GM12878 (cell line): Measurements from ENCODE around the gene HS3ST6. TPM values are rescaled to one million over a fixed set of nuclear protein-coding genes. Genes with fewer than 3 reads are reported as not detected.

Experiments
- ATAC-seq: fragments of 200-7000 bp; cut with Tn5 transposase; 3 replicates; pipeline ENCODE4 v1.9.1; 2020; ENCODE audit warnings: mild to moderate bottlenecking, moderate library complexity
- BruUV-seq: library from RNA; stranded (reverse); fragments of 400-500 nt; replicated peaks from 2 replicates; lab custom pipeline; 2021; lab: Mats Ljungman, UMichigan
- CTCF ChIA-PET: fragments of 300-600 bp; sonication (Branson Sonifier 250); formaldehyde crosslinking; extraction: SDS; loops from one replicate; lab custom pipeline; 2021; ENCODE audit warnings: inconsistent platforms; lab: Yijun Ruan, JAX
- POLR2A ChIA-PET: fragments of 350-600 bp; formaldehyde crosslinking; extraction: SDS; loops from one replicate; lab custom pipeline; 2021; ENCODE audit warnings: inconsistent platforms; lab: Charles Lee
- RAD21 ChIA-PET: fragments of 300-600 bp; sonication (Branson Sonifier 250); formaldehyde crosslinking; loops from one replicate; lab custom pipeline; 2023; ENCODE audit warnings: antibody characterized with exemption; ENCODE audit not compliant: unreplicated experiment; lab: Charles Lee
- SMC1A ChIA-PET: fragments of 300-600 bp; sonication (Branson Sonifier 250); formaldehyde crosslinking; loops from one replicate; lab custom pipeline; 2023; ENCODE audit not compliant: unreplicated experiment, uncharacterized antibody; lab: Charles Lee
- DNase-seq: peaks from one replicate; pipeline ENCODE4 v3.0.0-alpha.2; 2011; ENCODE audit warnings: low read depth, low spot score
- FAIRE-seq: peaks from 3 replicates; lab custom pipeline; 2011; peaks lifted over from hg19 to GRCh38; lab: Jason Lieb, UNC
- H2AFZ ChIP-seq: 2 replicates; pipeline ENCODE4 v1.6.0; 2011; ENCODE audit warnings: low read depth, low read length, control low read depth; ENCODE audit not compliant: control insufficient read depth
- H3K27ac ChIP-seq: 2 replicates; pipeline ENCODE4 v1.5.1; 2011; ENCODE audit warnings: control low read depth; ENCODE audit not compliant: control insufficient read depth, insufficient read depth
- H3K27me3 ChIP-seq, 2 experiments: replicated peaks in 1 of 2; 2 replicates each; pipeline versions ENCODE4 v1.6.0 to v1.6.1; 2011; ENCODE audit warnings: low read length in 1 of 2; ENCODE audit not compliant: control insufficient read depth in 2 of 2, insufficient read depth in 2 of 2
- H3K36me3 ChIP-seq, 2 experiments: 2 replicates each; pipeline ENCODE4 v1.5.1; 2011; ENCODE audit warnings: low read length in 1 of 2; ENCODE audit not compliant: control insufficient read depth in 2 of 2, insufficient read depth in 2 of 2
- H3K4me1 ChIP-seq: 2 replicates; pipeline ENCODE4 v1.6.1; 2011; ENCODE audit warnings: mild to moderate bottlenecking, low read length, moderate library complexity, mixed read lengths; ENCODE audit not compliant: control insufficient read depth, insufficient read depth
- H3K4me2 ChIP-seq: 2 replicates; pipeline ENCODE4 v1.6.0; 2011; ENCODE audit warnings: control low read depth; ENCODE audit not compliant: control insufficient read depth, insufficient read depth
- H3K4me3 ChIP-seq: fragments of 200-600 bp; sonication (generic); 2 replicates; pipeline ENCODE4 v1.5.1; 2016
- H3K79me2 ChIP-seq: 2 replicates; pipeline ENCODE4 v1.6.0; 2011; ENCODE audit warnings: low read length; ENCODE audit not compliant: control insufficient read depth, insufficient read depth
- H3K9ac ChIP-seq: 2 replicates; pipeline ENCODE4 v1.8.0; 2011; ENCODE audit warnings: low read length, control low read depth, mixed read lengths; ENCODE audit not compliant: control insufficient read depth, insufficient read depth
- H3K9me3 ChIP-seq: replicated peaks from 3 replicates; pipeline ENCODE4 v1.5.1; 2011; ENCODE audit warnings: mild to moderate bottlenecking, low read length; ENCODE audit not compliant: control insufficient read depth, insufficient read depth
- H4K20me1 ChIP-seq: 2 replicates; pipeline ENCODE4 v1.6.0; 2011; ENCODE audit not compliant: control insufficient read depth, insufficient read depth
- FOXK2 ChIP-seq: fragments of 450-650 bp; IDR thresholded peaks from 2 replicates; pipeline ENCODE4 v1.6.1; 2017; ENCODE audit warnings: mild to moderate bottlenecking, moderate library complexity
- LARP7 ChIP-seq: fragments of 450-650 bp; IDR thresholded peaks from 2 replicates; pipeline ENCODE4 v1.6.1; 2017; ENCODE audit warnings: mild to moderate bottlenecking
- MEF2A ChIP-seq: IDR thresholded peaks from 2 replicates; pipeline ENCODE4 v1.6.1; 2011; ENCODE audit warnings: low read depth, mild to moderate bottlenecking, low read length, moderate library complexity; ENCODE audit not compliant: insufficient read depth
- MTA3 ChIP-seq: IDR thresholded peaks from 2 replicates; pipeline ENCODE4 v1.6.1; 2012; ENCODE audit warnings: low read length, inconsistent platforms, borderline replicate concordance
- MYC ChIP-seq: IDR thresholded peaks from 2 replicates; pipeline ENCODE4 v1.6.1; 2011; ENCODE audit warnings: mild to moderate bottlenecking, low read length, moderate library complexity, inconsistent platforms; ENCODE audit not compliant: insufficient read depth, insufficient replicate concordance, insufficient read length, severe bottlenecking
- NBN ChIP-seq: fragments of 450-650 bp; IDR thresholded peaks from 2 replicates; pipeline ENCODE4 v1.6.1; 2016
- NR2C1 ChIP-seq: fragments of 450-650 bp; IDR thresholded peaks from 2 replicates; pipeline ENCODE4 v1.6.1; 2017; ENCODE audit warnings: antibody characterized with exemption, mild to moderate bottlenecking, moderate library complexity
- PAX8 ChIP-seq: fragments of 450-650 bp; IDR thresholded peaks from 2 replicates; pipeline ENCODE4 v1.6.1; 2017; ENCODE audit warnings: mild to moderate bottlenecking, moderate library complexity
- RUNX3 ChIP-seq: IDR thresholded peaks from 2 replicates; pipeline ENCODE4 v1.6.1; 2012; ENCODE audit warnings: low read length, inconsistent platforms
- ZNF217 ChIP-seq: fragments of 450-650 bp; IDR thresholded peaks from 2 replicates; pipeline ENCODE4 v1.6.1; 2017; ENCODE audit warnings: antibody characterized with exemption, mild to moderate bottlenecking
- WGBS: methylation state at CpG from one replicate; pipeline ENCODE4 v1.1.6; 2016; ENCODE audit warnings: low lambda C conversion rate; ENCODE audit not compliant: insufficient replicate concordance, insufficient coverage; ENCODE audit errors: missing lambda C conversion rate; 5-methylcytosine and 5-hydroxymethylcytosine counted together
- in situ Hi-C: fragments of 300-500 bp; cut with MboI; formaldehyde crosslinking; loops from 9 replicates; pipeline ENCODE4 v1.14.3; 2018; ENCODE audit warnings: mixed read lengths
- intact Hi-C: fragments of 100-400 bp; cut with micrococcal nuclease; formaldehyde crosslinking; loops from one replicate; pipeline ENCODE4 v1.14.2; 2022; ENCODE audit not compliant: unreplicated experiment
- polyA plus RNA-seq, 11 experiments: library from polyadenylated mRNA; depleted of rRNA in 4 of 11; unstranded in 6 of 11; stranded (reverse) in 5 of 11; fragments of >200 nt; fragmentation: Nextera tagmentation in 4 of 11; fragmentation: Illumina TruSeq in 1 of 11; extraction: Ambion mirVana in 4 of 11; extraction: Trizol in 1 of 11; gene quantifications; 1 replicate in 1 of 11; 2 replicates in 10 of 11; pipeline versions ENCODE4 v1.2.1 to v1.2.3, GENCODE V29; 2011 to 2016; ENCODE audit warnings: inconsistent platforms in 2 of 11, missing spikeins in 2 of 11, low read depth in 1 of 11
- total RNA-seq, 4 experiments: library from RNA; depleted of rRNA in 3 of 4; stranded (reverse); fragments of >200 nt in 3 of 4; fragmentation: Illumina TruSeq in 1 of 4; extraction: Trizol in 1 of 4; gene quantifications; 2 replicates each; pipeline versions ENCODE4 v1.2.1 to v1.2.3, GENCODE V29; 2013 to 2021

Gene HS3ST6
- total and polyA plus RNA-seq, 10 of the 15 experiments (the other 5 are each of a cell fraction or from before 2014, with no cell fraction given), result not detected

GRCh38 chr16:1949507-1949906, 31.3 kb upstream of the HS3ST6 start:
- ChIA-PET CTCF (no interaction called here), SMC1A (no interaction called here), RAD21 (no interaction called here), POLR2A (interaction anchor here (0.7 kb wide), 1 partner anchor 39 kb away, joined by 4 read pairs; no protein-coding TSS in a partner anchor)
- BruUV-seq, result no TSS peak
- Histone ChIP-seq H3K9ac (no peak overlapping the region), H3K27me3 (no peaks in the 10 kb centered on the region; a peak in 1 of 4 replicates), H3K36me3 (no peaks in the 10 kb centered on the region), H4K20me1 (no peaks in the 10 kb centered on the region), H3K4me1 (no peaks in the 10 kb centered on the region), H3K4me2 (no peak overlapping the region), H3K79me2 (no peaks in the 10 kb centered on the region), H3K4me3 (no peak overlapping the region), H3K27ac (no peak overlapping the region), H2AFZ (no peak overlapping the region), H3K9me3 (no peaks in the 10 kb centered on the region)
- in situ Hi-C loops, result no loop called here
- no peak for FAIRE-seq
- TF ChIP-seq ZNF217, result no peak
- no peak for DNase-seq
- 81% methylated on average over 10 of the region's 11 CpGs for WGBS
- no peak for ATAC-seq
- intact Hi-C loops, result no loop called here

GRCh38 chr16:1947369-1947670, 29.1 kb upstream of the HS3ST6 start:
- Histone ChIP-seq H3K9me3 (no peaks in the 10 kb centered on the region), H3K27ac (no peak overlapping the region)
- CTCF ChIA-PET, result no interaction called here
- TF ChIP-seq PAX8 (no peak), FOXK2 (no peak), RUNX3 (no peak), LARP7 (no peak), NR2C1 (no peak), MEF2A (no peak), NBN (no peak), MTA3 (no peak), MYC (no peak)
- TF ChIP-seq, all 136 proteins: peak for 0
- in situ Hi-C loops (no loop called here), intact Hi-C loops (no loop called here)
- no TSS peak for BruUV-seq
- peaks cover 7% of the 10 kb centered on the region; the same call in 1 of the 2 replicates for H3K4me1 ChIP-seq
- no peak overlapping the region for H3K4me2 ChIP-seq
- ChIA-PET RAD21 (no interaction called here), SMC1A (no interaction called here), POLR2A (interaction anchor here (0.7 kb wide), 1 partner anchor 164 kb away, joined by 3 read pairs; the partner anchor contains the start of gene NUBP2)
- H3K4me3 ChIP-seq, result no peak overlapping the region
- no peak overlapping the region for H3K9ac ChIP-seq
- no peaks in the 10 kb centered on the region for H3K36me3 ChIP-seq
- no peak for ATAC-seq
- no peaks in the 10 kb centered on the region; a peak in 1 of 4 replicates for H3K27me3 ChIP-seq
- no peak for FAIRE-seq
- no peaks in the 10 kb centered on the region for H4K20me1 ChIP-seq
- 68% methylated on average over 9 of the region's 9 CpGs for WGBS
- no peak overlapping the region for H2AFZ ChIP-seq
- peaks cover 6% of the 10 kb centered on the region for H3K79me2 ChIP-seq
- DNase-seq, result no peak
